Measurements from ENCODE around the gene SRRM4.
"Not testable (repeated sequence)": the region's sequence is repeated elsewhere in the genome, so short reads cannot be mapped to it uniquely, and the experiment has no call there.

SRRM4 gene

GRCh38 chr12:119071638-119072231 is 90.4 kb downstream of the SRRM4 start:
- no peak for DNase-seq (ENCODE audit: low read depth)

- no peak for DNase-seq (ENCODE audit: low read depth)
Measured at GRCh38 chr12:119072440-119072839, 91.1 kb downstream of the SRRM4 start.

- DNase-seq (ENCODE audit: low read depth) = no peak
Measured at GRCh38 chr12:119075222-119075787, 94.0 kb downstream of the SRRM4 start.

DNA sequence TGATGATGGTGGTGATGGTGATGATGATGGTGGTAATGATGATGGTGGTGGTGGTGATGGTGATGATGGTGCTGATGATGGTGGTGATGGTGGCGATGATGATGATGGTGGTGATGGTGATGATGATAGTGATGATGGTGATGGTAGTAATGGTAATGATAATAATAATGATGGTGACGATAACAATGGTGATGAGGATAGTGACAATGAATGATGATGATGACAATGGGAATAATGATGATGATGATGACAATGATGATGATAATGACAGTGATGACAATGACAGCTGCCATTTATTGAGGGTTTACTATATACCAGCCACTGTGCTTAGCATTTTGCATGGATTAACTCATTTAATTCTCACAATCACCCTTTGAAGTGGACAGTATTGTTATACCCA is 94.6 kb downstream of the SRRM4 start:
- no peak for DNase-seq (ENCODE audit: low read depth)

DNA sequence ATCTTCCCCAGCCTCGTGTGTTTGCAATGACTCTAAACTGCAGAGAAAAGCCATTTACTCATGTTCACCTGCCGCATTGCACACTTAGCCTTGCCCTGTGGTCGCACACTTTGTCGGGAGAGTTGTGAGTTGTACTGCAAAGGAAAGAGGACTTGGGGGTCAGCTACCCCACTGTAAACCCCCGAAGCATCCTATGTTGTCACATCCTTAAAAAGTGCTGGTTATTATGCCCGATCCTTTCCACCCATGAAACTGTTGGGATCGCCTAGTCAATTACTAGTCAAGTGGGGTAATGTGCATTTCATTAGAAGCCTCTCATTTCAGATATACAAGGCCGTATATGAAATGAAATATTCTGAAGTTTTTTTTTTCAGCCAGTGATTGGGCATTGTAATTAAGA is 98.2 kb downstream of the SRRM4 start:
- no peak for DNase-seq (ENCODE audit: low read depth)

GRCh38 chr12:119082016-119082415 is 100.7 kb downstream of the SRRM4 start:
- DNase-seq (ENCODE audit: low read depth) = no peak

DNA sequence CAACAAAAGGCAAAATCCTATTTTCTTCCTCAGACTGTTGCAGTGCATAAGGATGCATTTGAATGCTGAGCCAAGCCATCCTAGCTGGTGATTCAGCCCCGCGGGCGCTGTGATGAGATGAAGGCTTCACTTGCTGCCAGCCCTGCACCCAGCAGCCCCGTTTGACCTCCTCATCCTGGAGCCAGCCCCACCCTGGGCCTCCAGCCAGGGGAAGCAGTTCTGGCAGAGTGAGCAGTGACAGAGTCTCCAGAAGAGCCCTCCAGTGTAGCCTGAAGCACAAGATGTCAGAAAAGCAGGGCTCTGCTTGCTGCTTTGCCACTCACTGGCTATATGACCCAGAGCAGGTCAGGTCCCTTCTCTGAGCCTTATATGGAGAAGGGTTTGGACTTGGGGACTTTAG is 101.2 kb downstream of the SRRM4 start:
- DNase-seq (ENCODE audit: low read depth) = no peak

- no peak for DNase-seq (ENCODE audit: low read depth)
Measured at GRCh38 chr12:119088685-119089379, 107.5 kb downstream of the SRRM4 start.

- no peak for DNase-seq (ENCODE audit: low read depth)
Measured at GRCh38 chr12:119089380-119090013, 108.2 kb downstream of the SRRM4 start.

- DNase-seq (ENCODE audit: low read depth) = no peak
Measured at GRCh38 chr12:119090276-119090675, 108.9 kb downstream of the SRRM4 start.

- DNase-seq (ENCODE audit: low read depth) = no peak
Measured at GRCh38 chr12:119090865-119091264, 109.5 kb downstream of the SRRM4 start.

DNA sequence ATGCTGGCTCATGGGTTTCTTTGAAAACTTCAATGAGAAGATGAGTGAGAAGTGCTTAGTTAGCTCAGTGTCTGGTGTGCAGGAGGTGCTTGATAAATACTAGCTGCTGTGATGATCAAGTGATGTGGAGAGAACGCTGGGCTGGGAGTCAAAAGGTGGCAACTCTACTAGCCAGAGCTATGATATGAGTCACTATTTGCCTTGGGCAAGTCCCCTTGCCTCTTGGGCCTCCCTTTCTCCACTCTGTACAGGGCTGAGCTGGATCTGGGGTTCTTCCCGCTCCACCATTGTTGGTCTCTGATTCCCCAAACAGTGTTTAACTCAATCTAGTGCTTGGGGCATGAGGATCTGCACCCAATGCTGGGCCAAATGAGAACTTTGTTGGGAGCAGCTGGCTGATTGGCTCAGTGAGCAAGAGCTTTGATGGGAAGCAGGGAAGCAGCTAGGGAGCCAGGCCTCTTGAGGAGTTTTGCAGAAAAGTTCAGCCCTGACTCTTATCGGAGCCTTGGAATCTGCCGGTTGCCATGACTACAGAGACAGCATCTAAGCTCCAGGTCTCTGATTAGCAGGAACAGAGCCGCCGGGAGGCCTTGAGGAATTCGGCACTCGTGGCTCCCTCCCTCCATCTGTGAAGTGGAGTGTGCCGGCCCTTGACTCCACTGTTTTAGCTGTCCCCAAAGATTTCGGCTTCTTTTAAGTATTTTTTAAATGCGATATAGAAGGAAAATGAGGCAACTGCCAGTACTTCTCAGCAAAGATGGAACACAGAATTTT is 115.3 kb downstream of the SRRM4 start:
- DNase-seq (ENCODE audit: low read depth) = no peak

DNA sequence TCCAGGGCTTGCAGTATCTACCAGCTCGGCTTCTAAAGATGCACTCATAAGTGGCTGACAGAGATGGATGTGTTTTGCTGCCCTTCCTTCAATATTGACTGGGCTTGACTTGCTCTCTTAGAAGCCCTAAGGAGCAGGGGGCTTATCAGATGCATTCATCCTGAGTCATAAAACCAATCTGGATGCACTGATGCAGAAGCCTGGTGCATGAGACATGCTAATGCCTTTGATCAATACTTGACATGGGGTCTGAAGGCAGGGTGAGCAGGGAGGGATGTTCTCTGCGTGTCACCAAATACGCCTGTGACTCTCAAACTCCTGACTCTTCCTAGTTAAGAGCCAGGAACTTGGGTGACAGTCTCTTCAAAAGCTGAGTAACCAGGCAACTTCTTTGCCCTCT is 119.6 kb downstream of the SRRM4 start:
- no peak for DNase-seq (ENCODE audit: low read depth)

DNA sequence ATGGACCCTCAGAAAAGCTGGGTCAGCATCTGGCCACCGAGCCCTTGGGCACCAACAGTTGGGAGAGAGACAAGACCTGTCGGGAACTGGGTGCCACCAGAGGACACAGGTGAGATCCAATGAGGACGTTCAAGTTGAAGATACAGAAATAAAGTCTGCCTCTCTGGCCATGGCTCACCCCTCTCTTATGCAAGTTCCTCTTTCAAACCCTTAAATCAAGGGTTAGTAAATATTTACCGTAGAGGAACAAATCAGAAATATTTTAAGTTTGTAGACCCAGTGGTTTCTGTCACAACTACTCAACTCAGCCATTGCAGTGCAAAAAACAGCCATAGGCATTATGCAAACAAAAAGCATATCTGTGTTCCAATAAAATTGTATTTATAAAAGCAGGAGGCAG is 120.9 kb downstream of the SRRM4 start:
- DNase-seq (ENCODE audit: low read depth) = no peak

DNA sequence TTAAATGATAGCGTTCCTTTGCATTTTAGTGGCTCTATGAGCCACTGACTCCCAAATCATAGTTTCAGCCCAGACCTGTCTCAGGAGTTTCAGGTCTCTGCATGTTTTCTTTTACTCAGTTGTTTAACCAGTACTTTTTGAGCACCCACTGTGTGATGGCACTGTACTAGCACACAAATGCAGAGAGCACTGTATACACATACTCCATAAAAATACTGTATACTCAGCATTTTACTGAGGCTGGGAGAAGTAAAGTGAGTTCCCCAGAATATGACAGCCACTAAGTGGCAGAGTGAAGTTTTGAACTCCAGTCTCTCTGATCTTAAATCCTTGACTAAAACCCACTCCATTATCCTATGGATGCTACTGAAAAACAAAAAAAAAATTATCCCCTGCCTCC is 121.4 kb downstream of the SRRM4 start:
- DNase-seq (ENCODE audit: low read depth) = no peak

GRCh38 chr12:119104969-119105368 is 123.6 kb downstream of the SRRM4 start:
- not testable (repeated sequence) for DNase-seq (ENCODE audit: low read depth)

GRCh38 chr12:119113496-119113986 is 132.2 kb downstream of the SRRM4 start:
- no peak for DNase-seq (ENCODE audit: low read depth)

GRCh38 chr12:119114294-119114693 is 133.0 kb downstream of the SRRM4 start:
- DNase-seq (ENCODE audit: low read depth) = no peak

DNA sequence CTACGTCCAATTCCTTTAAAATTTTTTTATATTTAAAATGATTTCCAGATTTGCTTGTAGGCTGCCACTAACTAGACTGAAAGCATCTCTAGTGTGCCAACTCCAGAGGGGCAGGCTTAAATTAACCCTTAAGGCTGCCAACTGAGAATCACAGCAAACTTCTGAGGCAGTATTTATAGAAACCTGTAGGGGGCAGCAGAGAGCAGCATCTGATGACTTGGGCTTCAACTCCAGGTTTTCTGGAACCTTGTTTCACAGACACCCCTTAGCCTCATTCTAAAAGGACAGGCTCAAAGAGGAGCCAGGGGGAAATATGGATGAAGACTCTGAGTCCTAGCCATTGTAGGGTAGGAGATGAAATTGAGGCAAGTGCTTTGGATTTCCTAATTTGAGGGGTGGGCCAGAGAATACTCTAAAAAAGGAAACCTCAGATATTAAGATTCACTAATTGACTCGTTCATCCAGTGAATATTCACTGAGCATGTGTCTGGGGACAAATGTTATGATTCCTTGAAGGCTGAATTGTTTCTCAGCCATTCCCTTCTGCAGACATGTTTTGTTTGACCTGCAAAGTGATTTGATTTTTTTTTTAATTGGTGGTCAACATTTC is 134.1 kb downstream of the SRRM4 start:
- peak; percentile 32 for DNase-seq (ENCODE audit: low read depth)

GRCh38 chr12:119117936-119118335 is 136.6 kb downstream of the SRRM4 start:
- no peak for DNase-seq (ENCODE audit: low read depth)

GRCh38 chr12:119118625-119119024 is 137.3 kb downstream of the SRRM4 start:
- no peak for DNase-seq (ENCODE audit: low read depth)

DNA sequence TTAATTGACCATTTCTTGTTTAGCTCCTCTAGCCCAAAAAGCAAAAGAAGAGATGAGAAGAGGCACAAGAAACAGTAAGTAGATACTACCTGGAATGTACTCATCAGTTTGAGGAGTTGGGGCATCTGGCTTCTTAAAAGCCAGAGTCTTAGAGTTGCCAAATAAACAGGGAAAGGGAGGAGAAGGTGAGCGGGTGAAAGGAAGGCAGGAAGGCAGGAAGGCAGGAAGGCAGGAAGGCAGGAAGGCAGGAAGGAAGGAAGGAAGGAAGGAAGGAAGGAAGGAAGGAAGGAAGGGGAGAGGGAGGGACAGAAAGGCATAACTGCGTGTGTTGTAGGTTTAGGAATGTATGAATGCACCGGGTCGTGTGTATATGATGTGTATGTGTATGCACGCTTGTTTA is 140.7 kb downstream of the SRRM4 start:
- no peak for DNase-seq (ENCODE audit: low read depth)
